Measurements from ENCODE around the gene TOP3B.

GRCh38 chr22:21958360-21959273 is 24.0 kb downstream of the TOP3B start:
- TF ChIP-seq CTCF (conservative IDR thresholded peaks at IDR 0.05 in 1 of 2, IDR thresholded peaks at IDR 0.05 in 1 of 2; ENCODE audit: low read depth in 1 of 2, low read length in 2 of 2) (no peak), EZH2 (IDR thresholded peaks at IDR 0.05; ENCODE audit: low read length, missing control alignments) (no peak)

Measured in fibroblast of lung (primary cell).